GM23248 (cell line): ENCODE results near the gene IGFL4. TPM values are rescaled to one million over a fixed set of nuclear protein-coding genes. Genes with fewer than 3 reads are reported as not detected.

ENCODE experiments used
- DNase-seq: peaks from one replicate; pipeline ENCODE4 v3.0.0-alpha.2; 2015
- H2AFZ ChIP-seq: fragments of 200-600 bp; sonication (generic); 2 replicates; pipeline ENCODE4 v1.6.1; 2016; ENCODE audit warnings: antibody characterized with exemption
- H3F3A ChIP-seq: fragments of 200-600 bp; sonication (generic); 2 replicates; pipeline ENCODE4 v1.6.1; 2016; ENCODE audit warnings: mild to moderate bottlenecking, antibody characterized with exemption, mixed run types; ENCODE audit not compliant: insufficient read depth
- H3K27ac ChIP-seq: fragments of 200-600 bp; sonication (generic); 2 replicates; pipeline ENCODE4 v1.5.1; 2016; ENCODE audit warnings: mild to moderate bottlenecking
- H3K27me3 ChIP-seq: fragments of 200-600 bp; sonication (generic); replicated peaks from 2 replicates; pipeline ENCODE4 v1.6.1; 2016; ENCODE audit warnings: mild to moderate bottlenecking; ENCODE audit not compliant: insufficient read depth
- H3K36me3 ChIP-seq: fragments of 200-600 bp; sonication (generic); 2 replicates; pipeline ENCODE4 v1.6.1; 2016; ENCODE audit warnings: low read depth, mild to moderate bottlenecking
- H3K4me1 ChIP-seq: fragments of 200-600 bp; sonication (generic); 2 replicates; pipeline ENCODE4 v1.6.1; 2016; ENCODE audit warnings: mild to moderate bottlenecking; ENCODE audit not compliant: insufficient read depth
- H3K4me2 ChIP-seq: fragments of 200-600 bp; sonication (generic); one replicate; pipeline ENCODE4 v1.6.1; 2016; ENCODE audit warnings: mild to moderate bottlenecking; ENCODE audit not compliant: unreplicated experiment
- H3K4me3 ChIP-seq: fragments of 200-600 bp; sonication (generic); 2 replicates; pipeline ENCODE4 v1.5.1; 2016; ENCODE audit warnings: mild to moderate bottlenecking
- H3K79me2 ChIP-seq: fragments of 200-600 bp; sonication (generic); 2 replicates; pipeline ENCODE4 v1.6.1; 2016; ENCODE audit warnings: mild to moderate bottlenecking; ENCODE audit not compliant: insufficient read depth
- H3K9ac ChIP-seq: fragments of 200-600 bp; sonication (generic); 2 replicates; pipeline ENCODE4 v1.6.1; 2016; ENCODE audit warnings: mild to moderate bottlenecking
- H3K9me2 ChIP-seq: fragments of 200-600 bp; sonication (generic); 2 replicates; pipeline ENCODE4 v1.6.1; 2016; ENCODE audit warnings: mixed run types, mild to moderate bottlenecking, moderate library complexity; ENCODE audit not compliant: insufficient read depth
- H3K9me3 ChIP-seq: fragments of 200-600 bp; sonication (generic); one replicate; pipeline ENCODE4 v1.6.1; 2017; ENCODE audit warnings: low read depth
- H4K20me1 ChIP-seq: fragments of 200-600 bp; sonication (generic); 2 replicates; pipeline ENCODE4 v1.6.0; 2016; ENCODE audit not compliant: insufficient read depth
- EZH2 ChIP-seq: fragments of 200-600 bp; sonication (generic); IDR thresholded peaks from 2 replicates; pipeline ENCODE4 v1.6.1; 2018; ENCODE audit warnings: antibody characterized with exemption, mild to moderate bottlenecking; ENCODE audit not compliant: insufficient read depth, poor library complexity, severe bottlenecking
- EZH2phosphoT487 ChIP-seq: fragments of 200-600 bp; sonication (generic); IDR thresholded peaks from 2 replicates; pipeline ENCODE4 v1.6.1; 2018; ENCODE audit warnings: antibody characterized with exemption, moderate library complexity, mild to moderate bottlenecking, low read depth; ENCODE audit not compliant: insufficient read depth
- WGBS, 2 experiments: methylation state at CpG; one replicate each; pipeline ENCODE4 v1.1.6; 2015 to 2017; ENCODE audit warnings: low lambda C conversion rate in 2 of 2, low coverage in 1 of 2; ENCODE audit errors: missing lambda C conversion rate in 2 of 2; 5-methylcytosine and 5-hydroxymethylcytosine counted together
- in situ Hi-C: fragments of 300-500 bp; cut with MboI; formaldehyde crosslinking; loops from 2 replicates; pipeline ENCODE4 v1.15.0; 2020
- microRNA counts: library from miRNA; unstranded; fragments of <30 nt; microRNA quantifications from one replicate; lab custom pipeline; 2016
- microRNA-seq: library from miRNA; unstranded; fragments of <30 nt; microRNA quantifications from one replicate; pipeline ENCODE4, GENCODE V29; 2016; ENCODE audit warnings: borderline number of aligned reads
- polyA plus RNA-seq: library from polyadenylated mRNA; unstranded; fragments of >200 nt; fragmentation: Nextera tagmentation; extraction: Ambion mirVana; gene quantifications from 2 replicates; pipeline ENCODE4 v1.2.1, GENCODE V29; 2016
- small RNA-seq: library from RNA; depleted of rRNA; stranded (forward); fragments of <200 nt; gene quantifications from one replicate; pipeline ENCODE3, GENCODE V24; 2014; ENCODE audit warnings: low read depth, low replicate concordance
- total RNA-seq: library from RNA; depleted of rRNA; stranded (reverse); fragments of >200 nt; shearing (Covaris generic); gene quantifications from 2 replicates; pipeline ENCODE4 v1.2.3, GENCODE V29; 2014; rRNA removed

The IGFL4 gene
- total and polyA plus RNA-seq, 2 experiments from 2014 or later, result not detected

- DNase-seq, result no peak
- WGBS, 2 experiments, result 57 to 63% methylated on average over 12 of the region's 12 CpGs
Measured at GRCh38 chr19:45990113-45990728, 50.6 kb downstream of the IGFL4 start.

More at GRCh38 chr19:45990113-45990728, 50.6 kb downstream of the IGFL4 start:
- in situ Hi-C loops, result no loop called here
- Histone ChIP-seq H3K9me2 (no peaks in the 10 kb centered on the region), H3K9ac (no peak overlapping the region), H3K4me3 (no peak overlapping the region), H3K79me2 (no peaks in the 10 kb centered on the region), H3F3A (no peaks in the 10 kb centered on the region), H3K9me3 (no peaks in the 10 kb centered on the region), H3K27ac (no peak overlapping the region), H3K4me2 (no peak overlapping the region), H2AFZ (no peak overlapping the region), H3K27me3 (no peaks in the 10 kb centered on the region), H3K4me1 (no peaks in the 10 kb centered on the region), H3K36me3 (no peaks in the 10 kb centered on the region), H4K20me1 (no peaks in the 10 kb centered on the region)
- TF ChIP-seq EZH2phosphoT487 (no peak), EZH2 (no peak)

MicroRNA genes within 50 kb of the gene (microRNA counts, 767-probe panel; counts per million panel counts)
- microRNA hsa-miR-769-3p (lab: Ali Mortazavi, UCI) (447 counts per million, percentile 86 among the panel's probes with 10 or more counts), microRNA hsa-miR-769-5p (lab: Ali Mortazavi, UCI) (447 counts per million, percentile 86 among the panel's probes with 10 or more counts)

Small RNA genes lying within 50 kb of the gene (microRNA-seq; reads per million reads assigned to microRNA genes)
- gene MIR769, result 213 reads per million, percentile 59 among the genes with 10 or more reads in this experiment

Small RNA genes lying within 50 kb of the gene (small RNA-seq; reads per million reads assigned to genes)
- gene MIR769, result 6.0 reads per million, percentile 81 among the genes with 10 or more reads in this experiment

Other genes starting within 250 kb of the IGFL4 start
- 32.2 and 32.6 TPM in 2 replicates for gene DMWD, start 248.2 kb downstream of the IGFL4 start, total RNA-seq
- gene DMWD, start 248.2 kb downstream of the IGFL4 start, polyA plus RNA-seq, result 11.5 and 14.5 TPM in 2 replicates
- gene RSPH6A, start 225.7 kb downstream of the IGFL4 start, total RNA-seq, result not detected in 2 replicates
- not detected in 2 replicates for gene RSPH6A, start 225.7 kb downstream of the IGFL4 start, polyA plus RNA-seq
- gene SYMPK, start 177.9 kb downstream of the IGFL4 start, total RNA-seq, result 28.1 and 81.4 TPM in 2 replicates
- gene SYMPK, start 177.9 kb downstream of the IGFL4 start, polyA plus RNA-seq, result 14.8 and 17.8 TPM in 2 replicates
- gene FOXA3, start 176.7 kb downstream of the IGFL4 start, total RNA-seq, result not detected in 2 replicates
- gene FOXA3, start 176.7 kb downstream of the IGFL4 start, polyA plus RNA-seq, result not detected in 2 replicates
- gene IRF2BP1, start 154.9 kb downstream of the IGFL4 start, total RNA-seq, result 39.3 and 53.8 TPM in 2 replicates
- gene IRF2BP1, start 154.9 kb downstream of the IGFL4 start, polyA plus RNA-seq, result 7.8 and 8.6 TPM in 2 replicates
- 3.5 and 7.7 TPM in 2 replicates for gene MYPOP, start 138.4 kb downstream of the IGFL4 start, total RNA-seq
- gene MYPOP, start 138.4 kb downstream of the IGFL4 start, polyA plus RNA-seq, result 1.2 and 1.6 TPM in 2 replicates
- not detected in 2 replicates for gene NANOS2, start 126.2 kb downstream of the IGFL4 start, total RNA-seq
- not detected in 2 replicates for gene NANOS2, start 126.2 kb downstream of the IGFL4 start, polyA plus RNA-seq
- not detected in 2 replicates for gene NOVA2, start 67.1 kb downstream of the IGFL4 start, total RNA-seq
- not detected in 2 replicates for gene NOVA2, start 67.1 kb downstream of the IGFL4 start, polyA plus RNA-seq
- 6.9 and 9.0 TPM in 2 replicates for gene CCDC61, start 45.5 kb downstream of the IGFL4 start, total RNA-seq
- gene CCDC61, start 45.5 kb downstream of the IGFL4 start, polyA plus RNA-seq, result 1.6 and 2.6 TPM in 2 replicates
- not detected in 2 replicates for gene PGLYRP1, start 17.9 kb downstream of the IGFL4 start, total RNA-seq
- not detected in 2 replicates for gene PGLYRP1, start 17.9 kb downstream of the IGFL4 start, polyA plus RNA-seq
- gene IGFL3, start 83.7 kb upstream of the IGFL4 start, total RNA-seq, result not detected in 2 replicates
- gene IGFL3, start 83.7 kb upstream of the IGFL4 start, polyA plus RNA-seq, result not detected in 2 replicates
- not detected in 2 replicates for gene IGFL2, start 107.2 kb upstream of the IGFL4 start, total RNA-seq
- gene IGFL2, start 107.2 kb upstream of the IGFL4 start, polyA plus RNA-seq, result not detected in 2 replicates
- gene IGFL1, start 188.7 kb upstream of the IGFL4 start, total RNA-seq, result not detected in 2 replicates
- not detected in 2 replicates for gene IGFL1, start 188.7 kb upstream of the IGFL4 start, polyA plus RNA-seq